Activated CD4-positive, alpha-beta T cell treated with anti-CD3 and anti-CD28 coated beads, Interleukin-2, amount 50 U/mL, for 4 hours (primary cell): ENCODE measurements around the gene PDZRN4.

ENCODE experiments used
- DNase-seq, 2 experiments: peaks; one replicate each; pipeline ENCODE4 v3.0.0-alpha.2; 2020

The PDZRN4 gene

GRCh38 chr12:41462312-41462711 is 274.2 kb downstream of the PDZRN4 start:
- DNase-seq: no peak

GRCh38 chr12:41465526-41465925 is 277.4 kb downstream of the PDZRN4 start:
- no peak for DNase-seq

GRCh38 chr12:41466300-41466699 is 278.2 kb downstream of the PDZRN4 start:
- DNase-seq: no peak

- DNase-seq: no peak
Measured at GRCh38 chr12:41466802-41467201, 278.7 kb downstream of the PDZRN4 start.

GRCh38 chr12:41467591-41468325 is 279.6 kb downstream of the PDZRN4 start:
- no peak for DNase-seq

GRCh38 chr12:41468341-41468740 is 280.2 kb downstream of the PDZRN4 start:
- DNase-seq: no peak

GRCh38 chr12:41468756-41469155 is 280.6 kb downstream of the PDZRN4 start:
- no peak for DNase-seq

GRCh38 chr12:41473441-41473840 is 285.3 kb downstream of the PDZRN4 start:
- DNase-seq: no peak

- no peak for DNase-seq
Measured at GRCh38 chr12:41474001-41474400, 285.9 kb downstream of the PDZRN4 start.

- DNase-seq: no peak
Measured at GRCh38 chr12:41476499-41477439, 288.6 kb downstream of the PDZRN4 start.

GRCh38 chr12:41479426-41479825 is 291.3 kb downstream of the PDZRN4 start:
- no peak for DNase-seq

- no peak for DNase-seq
Measured at GRCh38 chr12:41485203-41485602, 297.1 kb downstream of the PDZRN4 start.

- no peak for DNase-seq
Measured at GRCh38 chr12:41486718-41487117, 298.6 kb downstream of the PDZRN4 start.

- DNase-seq: no peak
Measured at GRCh38 chr12:41496009-41496408, 307.9 kb downstream of the PDZRN4 start.

- no peak for DNase-seq
Measured at GRCh38 chr12:41497409-41497808, 309.3 kb downstream of the PDZRN4 start.

- DNase-seq: no peak
Measured at GRCh38 chr12:41504976-41505375, 316.9 kb downstream of the PDZRN4 start.

GRCh38 chr12:41507286-41507685 is 319.2 kb downstream of the PDZRN4 start:
- DNase-seq: no peak

GRCh38 chr12:41509271-41510055 is 321.3 kb downstream of the PDZRN4 start:
- no peak for DNase-seq

- no peak for DNase-seq
Measured at GRCh38 chr12:41510470-41510869, 322.4 kb downstream of the PDZRN4 start.

GRCh38 chr12:41511247-41511646 is 323.1 kb downstream of the PDZRN4 start:
- DNase-seq: no peak

- DNase-seq: no peak
Measured at GRCh38 chr12:41512497-41512896, 324.4 kb downstream of the PDZRN4 start.

GRCh38 chr12:41514021-41514777 is 326.1 kb downstream of the PDZRN4 start:
- DNase-seq: no peak
